Endothelial cell of umbilical vein (primary cell): ENCODE data around the gene SLC39A8. TPM values are rescaled to one million over a fixed set of nuclear protein-coding genes. Genes with fewer than 3 reads are reported as not detected.

ENCODE experiments used
- BruUV-seq: library from RNA; stranded (reverse); fragments of 400-500 nt; replicated peaks from 2 replicates; lab custom pipeline; 2021; lab: Mats Ljungman, UMichigan
- CTCF ChIA-PET: fragments of 300-600, 350-600 bp; sonication (Branson Sonifier 250); formaldehyde crosslinking; loops from one replicate; lab custom pipeline; 2021; ENCODE audit warnings: antibody characterized with exemption, inconsistent platforms; lab: Charles Lee
- POLR2A ChIA-PET: fragments of 300-600, 350-600 bp; sonication (Branson Sonifier 250); formaldehyde crosslinking; loops from one replicate; lab custom pipeline; 2021; ENCODE audit warnings: antibody characterized with exemption, inconsistent platforms; lab: Charles Lee
- DNase-seq: peaks from one replicate; pipeline ENCODE4 v3.0.0-alpha.2; 2011; ENCODE audit warnings: low read depth, low spot score
- FAIRE-seq: peaks from 2 replicates; lab custom pipeline; 2011; peaks lifted over from hg19 to GRCh38; lab: Jason Lieb, UNC
- H2AFZ ChIP-seq: 2 replicates; pipeline ENCODE4 v1.6.0; 2012; ENCODE audit warnings: low read depth, low read length, control low read depth, inconsistent platforms
- H3K27ac ChIP-seq: 2 replicates; pipeline ENCODE4 v1.5.1; 2011; ENCODE audit warnings: low read depth, mild to moderate bottlenecking, control low read depth, low read length, moderate library complexity; ENCODE audit not compliant: insufficient read depth
- H3K27me3 ChIP-seq, 2 experiments: 2 replicates each; pipeline versions ENCODE4 v1.6.0 to v1.6.1; 2011; ENCODE audit warnings: low read length in 2 of 2, mixed read lengths in 1 of 2; ENCODE audit not compliant: control insufficient read depth in 2 of 2, insufficient read depth in 2 of 2
- H3K36me3 ChIP-seq, 2 experiments: 2 replicates in 1 of 2; 3 replicates in 1 of 2; pipeline ENCODE4 v1.5.1; 2011; ENCODE audit warnings: low read length in 2 of 2, mild to moderate bottlenecking in 1 of 2, moderate library complexity in 1 of 2; ENCODE audit not compliant: control insufficient read depth in 2 of 2, insufficient read depth in 2 of 2; ENCODE audit errors: extremely low read depth in 1 of 2
- H3K4me1 ChIP-seq: 3 replicates; pipeline ENCODE4 v1.5.1; 2011; ENCODE audit warnings: mild to moderate bottlenecking, low read length; ENCODE audit not compliant: control insufficient read depth, insufficient read depth; ENCODE audit errors: extremely low read depth
- H3K4me2 ChIP-seq: 2 replicates; pipeline ENCODE4 v1.6.1; 2011; ENCODE audit warnings: low read length, control low read depth, mixed read lengths; ENCODE audit not compliant: insufficient read depth
- H3K4me3 ChIP-seq, 3 experiments: fragments of 200-600 bp in 1 of 3; sonication (generic), shearing (Covaris generic) in 1 of 3; replicated peaks in 1 of 3; 2 replicates each; pipeline ENCODE4 v1.5.1; 2011 to 2016; ENCODE audit warnings: control low read depth in 3 of 3, low read length in 3 of 3, mild to moderate bottlenecking in 2 of 3, inconsistent platforms in 1 of 3, low read depth in 1 of 3, moderate library complexity in 1 of 3; ENCODE audit not compliant: insufficient read depth in 1 of 3
- H3K79me2 ChIP-seq: 2 replicates; pipeline ENCODE4 v1.6.0; 2012; ENCODE audit warnings: low read length, inconsistent platforms; ENCODE audit not compliant: control insufficient read depth, insufficient read depth
- H3K9ac ChIP-seq: replicated peaks from 2 replicates; pipeline ENCODE3; 2011; ENCODE audit warnings: low read length, control low read depth; ENCODE audit not compliant: insufficient read depth; ENCODE audit errors: extremely low read depth
- H3K9me1 ChIP-seq: replicated peaks from 3 replicates; pipeline ENCODE4 v1.6.0; 2011; ENCODE audit warnings: mild to moderate bottlenecking, low read length; ENCODE audit not compliant: control insufficient read depth, insufficient read depth; ENCODE audit errors: extremely low read depth
- H3K9me3 ChIP-seq: replicated peaks from 2 replicates; pipeline ENCODE4 v1.5.1; 2012; ENCODE audit warnings: low read length, inconsistent platforms; ENCODE audit not compliant: control insufficient read depth, insufficient read depth
- H4K20me1 ChIP-seq: replicated peaks from 2 replicates; pipeline ENCODE3; 2011; ENCODE audit warnings: mild to moderate bottlenecking, low read length; ENCODE audit not compliant: control insufficient read depth, insufficient read depth; ENCODE audit errors: extremely low read depth
- CTCF ChIP-seq, 2 donors: IDR thresholded peaks; 1 replicate in 1 of 2; 2 replicates in 1 of 2; pipeline ENCODE4 v1.5.1; 2011; ENCODE audit warnings: low read length in 2 of 2, mild to moderate bottlenecking in 2 of 2, moderate library complexity in 2 of 2, control low read depth in 1 of 2, inconsistent platforms in 1 of 2, low read depth in 1 of 2; ENCODE audit not compliant: insufficient read depth in 1 of 2; ENCODE audit errors: extremely low read depth in 1 of 2
- EZH2 ChIP-seq: IDR thresholded peaks from 2 replicates; pipeline ENCODE4 v1.6.1; 2012; ENCODE audit warnings: borderline replicate concordance, low read depth, mild to moderate bottlenecking, moderate library complexity, low read length, inconsistent platforms; ENCODE audit not compliant: severe bottlenecking
- FOS ChIP-seq: IDR thresholded peaks from 2 replicates; pipeline ENCODE4 v1.6.1; 2011; ENCODE audit warnings: mild to moderate bottlenecking, low read length, moderate library complexity, borderline replicate concordance; ENCODE audit not compliant: insufficient read depth
- GATA2 ChIP-seq: IDR thresholded peaks from 2 replicates; pipeline ENCODE4 v1.7.0; 2011; ENCODE audit warnings: low read depth, mild to moderate bottlenecking, moderate library complexity, mixed read lengths, low read length; ENCODE audit not compliant: insufficient read length, insufficient read depth
- JUN ChIP-seq: IDR thresholded peaks from 2 replicates; pipeline ENCODE4 v1.6.1; 2011; ENCODE audit warnings: borderline replicate concordance, low read depth; ENCODE audit not compliant: insufficient read length, insufficient read depth
- MAX ChIP-seq: IDR thresholded peaks from 2 replicates; pipeline ENCODE4 v1.6.1; 2011; ENCODE audit not compliant: insufficient read depth, insufficient read length
- MYC ChIP-seq: IDR thresholded peaks from one replicate; pipeline ENCODE4 v1.6.1; 2011; ENCODE audit warnings: mild to moderate bottlenecking, low read depth, low read length
- POLR2A ChIP-seq: IDR thresholded peaks from 2 replicates; pipeline ENCODE4 v1.6.1; 2012; ENCODE audit warnings: low read depth, mild to moderate bottlenecking, control low read depth, low read length
- POLR2AphosphoS5 ChIP-seq: IDR thresholded peaks from 2 replicates; pipeline ENCODE4 v1.6.1; 2012; ENCODE audit warnings: low read depth, mild to moderate bottlenecking, control low read depth, low read length, moderate library complexity; ENCODE audit not compliant: insufficient read depth
- dilution Hi-C: fragments of 300-500 bp; cut with MboI; formaldehyde crosslinking; loops from one replicate; pipeline ENCODE4 v1.15.0; 2019; ENCODE audit warnings: low sequenced_read_pairs; ENCODE audit not compliant: extremely low pct_ligation_motif_present
- intact Hi-C: fragments of 100-400 bp; cut with micrococcal nuclease; formaldehyde crosslinking; loops from one replicate; pipeline ENCODE4 v1.10.0; 2022
- polyA plus RNA-seq, 4 experiments: library from polyadenylated mRNA; depleted of rRNA in 3 of 4; stranded (reverse) in 3 of 4; unstranded in 1 of 4; fragments of >200 nt; gene quantifications; 2 replicates each; pipeline versions ENCODE4 v1.2.1 to v1.2.3, GENCODE V29; 2011 to 2012; ENCODE audit warnings: missing spikeins in 1 of 4
- total RNA-seq: library from RNA; stranded (reverse); gene quantifications from 2 replicates; pipeline ENCODE4 v1.2.3, GENCODE V29; 2021

The SLC39A8 gene
- total and polyA plus RNA-seq, 2 donors (not counting 3 experiments of a cell fraction or from before 2014, with no cell fraction given), result 1.7 to 6.7 TPM

GRCh38 chr4:102390438-102390837 lies 45.2 kb upstream of the SLC39A8 start:
- Histone ChIP-seq H3K27ac (no peak overlapping the region), H3K9me1 (no peaks in the 10 kb centered on the region), H3K27me3 (peaks cover 0 to 13% of the 10 kb centered on the region in 2 experiments), H3K79me2 (no peaks in the 10 kb centered on the region), H3K4me3 (no peak overlapping the region), H3K4me1 (no peaks in the 10 kb centered on the region), H3K9ac (no peak overlapping the region), H3K4me2 (no peak overlapping the region), H3K9me3 (no peaks in the 10 kb centered on the region), H3K36me3 (no peaks in the 10 kb centered on the region), H4K20me1 (no peaks in the 10 kb centered on the region), H2AFZ (no peak overlapping the region)
- BruUV-seq, result no TSS peak
- DNase-seq (no peak), FAIRE-seq (no peak)
- TF ChIP-seq GATA2, result no peak
- TF ChIP-seq EZH2, result no peak
- no peak for TF ChIP-seq CTCF (IDR thresholded peaks at IDR 0.05; ENCODE audit: extremely low read depth in 1 of 2, insufficient read depth in 1 of 2, low read depth in 1 of 2, low read length in 2 of 2)
- no peak for TF ChIP-seq POLR2AphosphoS5
- no peak for TF ChIP-seq MAX
- TF ChIP-seq FOS, result no peak
- TF ChIP-seq JUN, result no peak
- TF ChIP-seq MYC, result no peak
- no peak for TF ChIP-seq POLR2A
- dilution Hi-C loops (no loop called here), intact Hi-C loops (no loop called here)
- CTCF ChIA-PET, result interaction anchor here (1.0 kb wide), 1 partner anchor 13 kb away, joined by 3 read pairs; no protein-coding TSS in a partner anchor
- POLR2A ChIA-PET, result no interaction called here
